Bronchial smooth muscle cell (primary cell): Measurements from ENCODE around the gene CLEC4E. TPM values are rescaled to one million over a fixed set of nuclear protein-coding genes. Genes with fewer than 3 reads are reported as not detected.

ENCODE experiments used
- total RNA-seq: library from RNA; depleted of rRNA; stranded (reverse); fragments of >200 nt; gene quantifications from 2 replicates; pipeline ENCODE4 v1.2.1, GENCODE V29; 2014

The CLEC4E gene, protein sequence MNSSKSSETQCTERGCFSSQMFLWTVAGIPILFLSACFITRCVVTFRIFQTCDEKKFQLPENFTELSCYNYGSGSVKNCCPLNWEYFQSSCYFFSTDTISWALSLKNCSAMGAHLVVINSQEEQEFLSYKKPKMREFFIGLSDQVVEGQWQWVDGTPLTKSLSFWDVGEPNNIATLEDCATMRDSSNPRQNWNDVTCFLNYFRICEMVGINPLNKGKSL
- total RNA-seq = not detected in 2 replicates

DNA sequence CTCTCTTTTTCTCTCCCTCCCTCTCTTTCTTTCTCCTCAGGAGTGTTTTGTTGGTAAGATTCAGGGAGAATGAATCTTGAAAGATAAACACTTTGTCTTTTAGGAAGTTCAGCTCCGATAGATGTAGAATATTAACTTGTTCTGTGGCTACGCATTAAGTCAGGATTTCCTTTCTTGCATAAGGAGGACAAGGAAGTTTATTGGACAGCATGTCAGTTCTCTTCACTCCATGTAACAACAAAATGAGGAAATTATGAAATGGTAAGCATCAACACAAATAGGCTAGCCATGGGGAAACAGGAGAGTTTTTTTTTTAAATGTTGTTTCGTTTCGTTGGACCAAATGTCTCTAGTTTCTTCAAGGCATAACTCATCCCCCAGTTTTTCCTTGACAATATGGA, at the start of gene CLEC4E:
CLEC4E (minus strand) TSS at position 75 of the 400 bp plus-strand sequence. CDS start 108 bp downstream, outside the sequence.

DNA sequence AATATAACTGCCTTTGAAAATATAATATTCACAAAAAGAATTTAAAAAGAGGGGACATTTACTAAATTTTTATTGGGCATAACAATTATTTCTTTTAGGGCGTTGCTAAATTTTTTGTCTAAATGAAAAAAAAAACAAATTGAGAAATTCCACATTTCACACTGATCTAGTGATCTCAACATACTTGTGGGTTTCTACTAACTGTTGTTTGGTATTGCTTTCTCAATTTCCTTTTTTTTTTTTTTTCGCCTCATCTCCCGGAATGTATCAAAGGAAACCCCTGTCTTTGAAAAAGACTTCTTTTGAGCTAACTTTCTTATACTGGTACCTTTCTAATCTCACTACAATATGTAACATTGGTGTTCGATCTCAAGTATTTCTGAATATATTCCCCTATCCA, 27.4 kb downstream of the CLEC4E start, which contains the start of gene CLEC4D:
CLEC4D (plus strand) TSS at position 248 of the 400 bp plus-strand sequence. CDS start 230 bp downstream, outside the sequence.

Other genes starting within 250 kb of the CLEC4E start
- not detected in 2 replicates for gene CLEC6A, start 84.9 kb downstream of the CLEC4E start, total RNA-seq
- not detected in 2 replicates for gene CLEC4D, start 27.4 kb downstream of the CLEC4E start, total RNA-seq
- gene AICDA, start 72.0 kb upstream of the CLEC4E start, total RNA-seq = not detected in 2 replicates
- 17.5 and 106 TPM in 2 replicates for gene MFAP5, start 121.9 kb upstream of the CLEC4E start, total RNA-seq
- gene RIMKLB, start 157.1 kb upstream of the CLEC4E start, total RNA-seq = 23.5 and 28.0 TPM in 2 replicates